GM18511 (cell line): ENCODE data around the gene GPR149.

ENCODE experiments used
- ATAC-seq: cut with Tn5 transposase; IDR thresholded peaks from one replicate; pipeline ENCODE4 v1.9.1; 2021; ENCODE audit warnings: mild to moderate bottlenecking, moderate library complexity; ENCODE audit not compliant: unreplicated experiment

GPR149 gene

DNA sequence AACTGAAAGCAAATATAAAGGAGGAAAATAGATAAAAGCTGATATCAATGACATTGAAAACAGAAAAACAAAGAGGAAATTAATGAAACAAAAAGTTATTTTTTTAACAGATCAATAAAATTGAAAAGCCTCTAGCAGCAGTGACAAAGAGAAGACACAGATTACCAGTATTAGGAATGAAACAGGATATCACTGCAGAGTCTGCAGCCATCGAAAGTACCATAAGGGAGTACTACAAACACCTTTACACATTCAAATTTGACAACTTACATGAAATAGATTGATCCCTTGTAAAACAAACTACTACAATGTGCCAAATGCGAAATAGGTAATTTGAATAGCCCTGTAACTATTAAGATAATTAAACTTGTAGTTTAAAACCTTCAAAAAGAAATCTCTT lies 80.8 kb downstream of the GPR149 start:
- ATAC-seq, result no peak

GRCh38 chr3:154345422-154346122 lies 84.4 kb downstream of the GPR149 start:
- no peak for ATAC-seq

DNA sequence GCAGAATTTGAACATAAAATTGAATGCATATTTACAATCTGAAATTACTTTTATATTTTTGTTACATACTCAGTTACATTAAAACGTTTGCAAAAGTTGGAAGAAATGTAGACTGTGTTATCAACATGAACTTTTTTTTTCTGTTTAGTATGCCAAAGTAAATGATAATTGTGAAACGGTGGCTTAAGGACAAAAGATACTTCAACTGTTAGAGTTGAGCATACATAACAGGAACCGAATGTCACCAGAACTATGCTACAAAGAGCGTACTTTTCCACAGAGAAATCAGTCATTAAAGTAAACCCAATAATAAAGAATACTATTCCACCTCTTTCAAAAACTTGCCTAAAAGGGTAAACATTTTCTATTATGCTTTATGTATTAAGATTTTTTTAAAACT lies 91.4 kb downstream of the GPR149 start:
- no peak for ATAC-seq

GRCh38 chr3:154338008-154338407 lies 92.0 kb downstream of the GPR149 start:
- no peak for ATAC-seq

DNA sequence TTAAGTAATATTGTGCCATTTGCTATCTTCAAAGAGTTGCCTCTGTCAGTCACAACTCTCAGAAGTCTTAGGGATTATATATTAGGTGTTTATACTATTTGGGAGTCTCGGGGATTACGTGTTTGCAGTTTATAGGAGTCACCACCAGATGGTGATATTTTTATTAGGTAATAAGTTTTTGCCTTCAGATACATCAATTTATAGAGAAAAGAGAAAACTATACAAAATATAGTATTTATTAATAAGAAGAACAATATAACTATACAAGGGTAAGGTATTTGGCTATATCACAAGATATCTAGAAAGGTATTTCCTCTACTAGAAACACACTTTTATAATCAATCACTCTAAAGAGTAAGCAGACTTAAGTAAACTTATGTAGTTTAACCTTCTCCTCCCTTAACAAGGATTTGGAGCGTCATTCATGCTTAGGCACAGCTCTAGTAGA lies 95.0 kb downstream of the GPR149 start:
- ATAC-seq, result peak; percentile 72

DNA sequence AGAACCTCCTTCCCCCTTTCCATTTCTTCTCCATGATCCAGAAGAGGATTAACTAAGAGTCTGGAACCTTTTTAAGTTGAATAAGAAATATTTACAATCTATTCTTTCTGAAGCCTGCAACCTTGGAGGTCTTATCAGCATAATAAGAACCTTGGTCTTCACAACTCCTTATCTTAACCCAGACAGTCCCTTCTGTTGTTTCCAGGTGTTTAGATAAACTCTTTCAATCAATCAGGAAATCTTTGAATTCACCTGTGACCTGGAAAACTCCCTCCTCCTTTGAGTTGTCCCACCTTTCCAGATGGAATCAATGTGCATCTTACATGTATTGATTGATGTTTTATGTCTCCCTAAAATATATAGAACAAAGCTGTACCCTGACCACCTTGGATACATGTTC lies 102.1 kb downstream of the GPR149 start:
- no peak for ATAC-seq

GRCh38 chr3:154324919-154325318 lies 105.1 kb downstream of the GPR149 start:
- no peak for ATAC-seq

- ATAC-seq, result peak; percentile 93
These were observed 105.9 kb downstream of the GPR149 start, which contains the start of gene DHX36 for GRCh38 chr3:154323891-154324738. DHX36 (minus strand) TSS chr3:154324487; CDS start chr3:154324416, 71 bp downstream.

DNA sequence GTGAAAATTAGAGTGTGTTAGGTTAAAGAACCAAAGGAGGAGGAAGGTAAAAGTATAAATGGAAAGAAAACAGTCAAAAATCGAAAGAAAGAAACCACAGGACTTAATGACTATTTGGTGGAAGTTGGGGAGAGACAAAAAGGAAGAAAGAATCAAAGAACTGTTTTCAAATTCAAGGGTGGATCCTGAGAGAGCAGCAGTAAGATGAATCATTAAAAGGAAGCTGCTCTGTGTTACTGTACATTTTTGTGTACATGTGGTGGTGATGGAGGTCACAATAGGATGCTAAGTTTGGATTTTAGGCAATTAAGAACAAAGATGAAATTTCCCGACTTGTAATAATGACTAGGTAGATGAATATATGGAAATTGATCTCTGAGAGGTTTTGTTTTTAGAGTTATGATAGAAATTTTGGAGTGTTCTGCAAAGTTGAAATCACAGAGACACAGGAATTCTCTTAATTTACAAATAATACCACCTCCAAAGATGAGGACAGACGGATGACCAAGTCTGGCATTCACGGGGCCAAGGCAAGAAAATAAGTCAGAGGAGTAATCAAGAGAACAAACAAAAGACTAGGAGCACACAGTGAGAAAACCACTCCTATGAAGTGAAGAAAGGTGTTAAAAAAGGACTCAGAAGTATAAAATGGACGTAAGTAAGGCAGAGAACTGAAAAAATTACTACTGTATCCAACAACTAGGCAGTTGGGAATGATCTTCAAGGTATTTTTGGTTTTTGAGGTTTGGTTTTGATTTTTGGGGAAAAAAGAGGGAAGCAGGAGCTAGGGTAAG lies 112.8 kb downstream of the GPR149 start:
- ATAC-seq, result no peak

GRCh38 chr3:154314152-154314551 lies 115.8 kb downstream of the GPR149 start:
- no peak for ATAC-seq

DNA sequence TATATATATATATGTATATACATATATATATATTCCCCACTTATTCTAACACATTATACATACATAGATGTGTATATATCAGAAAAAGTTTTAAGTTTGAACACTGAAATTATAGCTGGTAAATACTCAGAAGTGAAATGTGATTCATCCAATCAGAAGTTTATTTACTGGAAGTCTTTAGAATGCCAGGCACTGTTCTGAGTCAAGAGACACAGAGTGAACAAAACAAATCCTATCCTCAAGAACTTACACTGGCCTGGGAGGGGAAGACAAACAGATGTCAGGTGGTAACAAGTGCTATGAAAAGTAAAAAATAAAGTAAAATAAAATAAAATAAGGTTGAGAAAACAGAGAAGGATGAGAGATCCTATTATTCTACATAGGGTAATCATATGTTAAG lies 119.2 kb downstream of the GPR149 start:
- no peak for ATAC-seq

GRCh38 chr3:154307363-154307762 lies 122.6 kb downstream of the GPR149 start:
- ATAC-seq, result no peak

DNA sequence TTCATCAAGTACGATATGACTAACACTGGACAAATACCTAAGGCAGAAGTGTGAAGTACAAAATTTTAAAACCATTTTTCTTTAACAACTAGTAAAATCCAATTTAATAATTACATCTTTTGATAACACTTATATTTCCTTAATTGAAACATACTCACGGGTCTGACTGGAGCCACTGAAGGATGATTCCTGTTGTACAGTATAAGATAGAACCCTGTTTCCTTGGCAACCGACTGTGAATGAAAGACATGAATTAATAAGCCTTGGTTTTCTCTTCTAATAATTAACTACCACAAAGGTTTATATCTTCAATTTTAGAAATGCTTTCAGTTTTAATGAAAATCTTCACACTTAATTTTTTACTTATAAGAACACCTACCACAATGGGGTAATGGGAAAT lies 125.1 kb downstream of the GPR149 start:
- ATAC-seq, result peak; percentile 64

DNA sequence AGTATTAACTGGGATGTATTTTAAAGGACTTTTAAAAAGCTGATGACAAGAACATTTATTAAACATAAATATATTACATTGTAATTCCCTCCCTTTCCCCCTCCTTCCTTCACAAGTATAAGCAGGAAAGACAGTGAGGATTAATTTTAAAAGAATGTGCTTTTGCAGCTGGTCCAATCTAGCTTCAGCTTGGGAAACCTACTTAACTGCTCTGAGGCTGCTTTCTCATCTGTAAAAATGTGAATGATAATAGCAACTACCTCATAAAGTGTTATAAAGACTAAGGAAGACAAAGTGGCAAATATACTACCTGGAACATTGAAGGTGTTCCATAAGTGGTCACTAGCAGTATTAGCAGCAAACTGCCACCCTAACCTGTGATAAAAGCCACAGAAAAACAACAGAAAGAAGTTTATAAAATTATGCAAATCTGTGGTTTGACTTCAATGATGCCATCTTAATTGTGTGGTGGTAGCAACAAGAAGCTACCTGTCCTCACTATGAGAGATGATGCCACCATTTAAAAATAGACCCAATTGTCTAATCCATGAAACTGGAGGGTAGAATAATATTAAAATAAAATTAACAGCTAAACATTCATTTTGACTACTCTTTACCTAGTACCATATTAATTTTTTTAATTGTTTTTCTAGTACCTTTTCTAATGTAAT lies 125.7 kb downstream of the GPR149 start:
- peak; percentile 44 for ATAC-seq

GRCh38 chr3:154301561-154301960 lies 128.4 kb downstream of the GPR149 start:
- ATAC-seq, result no peak

- ATAC-seq, result no peak
These were observed 136.0 kb downstream of the GPR149 start for GRCh38 chr3:154294016-154294415.

GRCh38 chr3:154290187-154290586 lies 139.8 kb downstream of the GPR149 start:
- ATAC-seq, result no peak
